Astrocyte of the cerebellum (primary cell): Measurements from ENCODE around the gene LAMTOR2.
"Not testable (repeated sequence)": the region's sequence is repeated elsewhere in the genome, so short reads cannot be mapped to it uniquely, and the experiment has no call there.

Experiments used
- DNase-seq: peaks from one replicate; pipeline ENCODE4 v3.0.0-alpha.2; 2011; ENCODE audit warnings: low read depth
- H3K4me3 ChIP-seq: 2 replicates; pipeline ENCODE4 v1.5.1; 2011; ENCODE audit warnings: mild to moderate bottlenecking, low read depth, low read length, moderate library complexity
- CTCF ChIP-seq: IDR thresholded peaks from 2 replicates; pipeline ENCODE4 v1.5.1; 2012; ENCODE audit warnings: low read length, low read depth, moderate library complexity, mild to moderate bottlenecking; ENCODE audit errors: missing control alignments
- in situ Hi-C: cut with HindIII; loops from 2 replicates; pipeline ENCODE4 v1.10.0; 2017; ENCODE audit warnings: low sequenced_read_pairs

The LAMTOR2 gene

GRCh38 chr1:156026588-156026987, 28.0 kb upstream of the LAMTOR2 start:
- in situ Hi-C loops = no loop called here
- H3K4me3 ChIP-seq = no peak overlapping the region
- DNase-seq = no peak
- no peak for TF ChIP-seq CTCF

- in situ Hi-C loops = no loop called here
- H3K4me3 ChIP-seq = no peak overlapping the region
- TF ChIP-seq CTCF = no peak
- peak; percentile 70 for DNase-seq
These were observed 21.6 kb upstream of the LAMTOR2 start for GRCh38 chr1:156033011-156033410.

- H3K4me3 ChIP-seq, in situ Hi-C loops, DNase-seq: not testable (repeated sequence)
These were observed 19.6 kb upstream of the LAMTOR2 start for GRCh38 chr1:156034991-156035390.

GRCh38 chr1:156042828-156043227, 11.8 kb upstream of the LAMTOR2 start:
- H3K4me3 ChIP-seq = no peak overlapping the region
- TF ChIP-seq CTCF = no peak
- no peak for DNase-seq
- in situ Hi-C loops = no loop called here

- no peak for TF ChIP-seq CTCF
- in situ Hi-C loops = no loop called here
- H3K4me3 ChIP-seq = no peak overlapping the region
- no peak for DNase-seq
These were observed 9.5 kb upstream of the LAMTOR2 start for GRCh38 chr1:156045076-156045475.

- in situ Hi-C loops = no loop called here
These were observed 5.8 kb upstream of the LAMTOR2 start for GRCh38 chr1:156048663-156049258.

GRCh38 chr1:156050376-156050775, 4.2 kb upstream of the LAMTOR2 start:
- H3K4me3 ChIP-seq = no peak overlapping the region
- in situ Hi-C loops = no loop called here

More at GRCh38 chr1:156048663-156049258, 5.8 kb upstream of the LAMTOR2 start:
- H3K4me3 ChIP-seq = no peak overlapping the region
- no peak for TF ChIP-seq CTCF
- no peak for DNase-seq

More at GRCh38 chr1:156050376-156050775, 4.2 kb upstream of the LAMTOR2 start:
- no peak for DNase-seq
- no peak for TF ChIP-seq CTCF
